Peyer's patch (tissue), 4 donors: ENCODE data around the gene LHCGR. TPM values are rescaled to one million over a fixed set of nuclear protein-coding genes. Genes with fewer than 3 reads are reported as not detected.

ENCODE experiments used
- DNase-seq, 3 donors: peaks; one replicate each; pipeline ENCODE4 v3.0.0-alpha.2; 2017 to 2019
- H3K27ac ChIP-seq, 4 donors: fragments of 200-600 bp; sonication (generic); one replicate each; pipeline ENCODE4 v1.5.1; 2016 to 2019
- H3K27me3 ChIP-seq, 2 donors: fragments of 200-600 bp; sonication (generic); one replicate each; pipeline ENCODE4 v1.5.1; 2019
- H3K36me3 ChIP-seq, 3 donors: fragments of 200-600 bp; sonication (generic); one replicate each; pipeline ENCODE4 v1.5.1; 2016 to 2019
- H3K4me1 ChIP-seq, 4 donors: fragments of 200-600 bp; sonication (generic); one replicate each; pipeline ENCODE4 v1.5.1; 2016 to 2019
- H3K4me3 ChIP-seq, 4 donors: fragments of 200-600 bp; sonication (generic); 1 replicate in 3 of 4; 2 replicates in 1 of 4; pipeline ENCODE4 v1.5.1; 2016 to 2019; ENCODE audit warnings: mild to moderate bottlenecking in 1 of 4
- H3K9me3 ChIP-seq, 4 donors: fragments of 200-600 bp; sonication (generic); one replicate each; pipeline ENCODE4 v1.5.1; 2016 to 2019; ENCODE audit warnings: mild to moderate bottlenecking in 1 of 4
- CTCF ChIP-seq, 6 experiments: fragments of 450-650 bp in 4 of 6; fragments of 200-600 bp in 2 of 6; sonication (generic) in 1 of 6; IDR thresholded peaks; one replicate each; pipeline ENCODE4 v1.5.1; 2017 to 2019; ENCODE audit warnings: antibody characterized with exemption in 6 of 6, mild to moderate bottlenecking in 3 of 6, moderate library complexity in 1 of 6
- POLR2A ChIP-seq, 2 donors: fragments of 450-650 bp; IDR thresholded peaks; one replicate each; pipeline ENCODE4 v1.5.1; 2017; ENCODE audit warnings: antibody characterized with exemption in 2 of 2, mild to moderate bottlenecking in 2 of 2, moderate library complexity in 2 of 2
- total RNA-seq, 4 donors: library from RNA; depleted of rRNA; stranded (reverse); fragments of >200 nt; gene quantifications; one replicate each; pipeline ENCODE4 v1.1.0, GENCODE V29; 2016

Gene LHCGR
- total RNA-seq, 4 donors from 2014 or later = not detected

- H3K9me3 ChIP-seq = no peaks in the 10 kb centered on the region
- no peaks in the 10 kb centered on the region for H3K4me1 ChIP-seq
- TF ChIP-seq POLR2A (IDR thresholded peaks at IDR 0.05) = no peak
- TF ChIP-seq CTCF (IDR thresholded peaks at IDR 0.05) = no peak
- H3K36me3 ChIP-seq = no peaks in the 10 kb centered on the region
- H3K27ac ChIP-seq = no peak overlapping the region
- no peak overlapping the region for H3K4me3 ChIP-seq
- no peaks in the 10 kb centered on the region for H3K27me3 ChIP-seq
- no peak for DNase-seq
Observed at GRCh38 chr2:48723129-48723528, 32.4 kb downstream of the LHCGR start.

GRCh38 chr2:48722391-48722790, 33.1 kb downstream of the LHCGR start:
- H3K27me3 ChIP-seq = no peaks in the 10 kb centered on the region
- H3K9me3 ChIP-seq = no peaks in the 10 kb centered on the region
- no peak overlapping the region for H3K4me3 ChIP-seq
- no peaks in the 10 kb centered on the region for H3K36me3 ChIP-seq
- DNase-seq = no peak
- H3K4me1 ChIP-seq = no peaks in the 10 kb centered on the region
- no peak for TF ChIP-seq CTCF (IDR thresholded peaks at IDR 0.05)
- no peak for TF ChIP-seq POLR2A (IDR thresholded peaks at IDR 0.05)
- H3K27ac ChIP-seq = no peak overlapping the region

GRCh38 chr2:48721158-48721557, 34.4 kb downstream of the LHCGR start:
- H3K27me3 ChIP-seq = no peaks in the 10 kb centered on the region
- no peak overlapping the region for H3K27ac ChIP-seq
- TF ChIP-seq POLR2A (IDR thresholded peaks at IDR 0.05) = no peak
- TF ChIP-seq CTCF (IDR thresholded peaks at IDR 0.05) = no peak
- no peaks in the 10 kb centered on the region for H3K9me3 ChIP-seq
- H3K36me3 ChIP-seq = no peaks in the 10 kb centered on the region
- DNase-seq = no peak
- no peaks in the 10 kb centered on the region for H3K4me1 ChIP-seq
- no peak overlapping the region for H3K4me3 ChIP-seq

GRCh38 chr2:48719480-48720177, 35.9 kb downstream of the LHCGR start:
- Histone ChIP-seq H3K27me3 (no peaks in the 10 kb centered on the region), H3K36me3 (no peaks in the 10 kb centered on the region), H3K4me1 (no peaks in the 10 kb centered on the region), H3K4me3 (no peak overlapping the region), H3K9me3 (no peaks in the 10 kb centered on the region), H3K27ac (no peak overlapping the region)
- no peak for DNase-seq
- TF ChIP-seq POLR2A (IDR thresholded peaks at IDR 0.05) (no peak), CTCF (IDR thresholded peaks at IDR 0.05) (no peak)

DNA sequence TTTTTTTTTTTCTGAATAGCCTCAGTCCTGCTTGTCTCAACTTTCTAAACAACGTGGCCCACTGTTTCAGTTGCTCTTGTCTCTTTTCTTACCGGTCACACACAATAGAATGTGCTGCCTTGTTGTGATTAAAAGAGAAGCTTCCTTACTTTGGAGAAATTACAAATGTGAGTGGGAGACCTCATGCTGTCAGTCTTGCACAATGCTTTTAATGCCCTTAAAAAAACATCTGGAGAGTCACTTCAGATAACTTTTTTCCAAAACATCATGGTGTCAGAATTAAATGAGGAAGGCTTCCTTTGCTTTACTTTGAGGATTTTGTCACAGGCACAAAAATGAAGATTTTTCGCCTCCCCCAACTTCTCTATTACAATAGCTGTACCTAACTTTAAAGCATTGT, 37.7 kb downstream of the LHCGR start:
- TF ChIP-seq CTCF (IDR thresholded peaks at IDR 0.05) = no peak
- no peak for TF ChIP-seq POLR2A (IDR thresholded peaks at IDR 0.05)
- no peaks in the 10 kb centered on the region for H3K36me3 ChIP-seq
- no peaks in the 10 kb centered on the region for H3K9me3 ChIP-seq
- H3K27ac ChIP-seq = no peak overlapping the region
- no peaks in the 10 kb centered on the region for H3K4me1 ChIP-seq
- no peak overlapping the region for H3K4me3 ChIP-seq
- no peak for DNase-seq
- no peaks in the 10 kb centered on the region for H3K27me3 ChIP-seq

DNA sequence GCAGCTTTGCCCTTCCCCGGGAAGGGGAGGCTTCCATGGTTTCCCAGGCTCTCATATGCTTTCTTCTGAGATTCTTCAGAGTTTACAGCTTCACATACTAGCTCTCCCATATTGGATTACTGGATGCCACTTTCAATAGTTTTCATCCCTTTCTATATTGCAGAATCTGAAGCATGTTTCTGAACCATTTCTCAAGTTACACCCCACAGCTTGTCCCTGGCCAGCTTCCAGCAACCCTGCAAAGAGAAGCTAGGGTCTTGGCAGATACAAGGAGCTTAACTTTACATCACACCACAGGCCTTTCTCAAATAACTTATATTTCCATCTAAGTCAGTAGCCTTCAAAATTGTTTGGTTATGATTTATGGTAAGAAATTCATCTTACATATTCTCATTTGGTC, 39.6 kb downstream of the LHCGR start:
- DNase-seq = no peak
- no peaks in the 10 kb centered on the region for H3K27me3 ChIP-seq
- H3K4me1 ChIP-seq = no peaks in the 10 kb centered on the region
- no peaks in the 10 kb centered on the region for H3K36me3 ChIP-seq
- H3K27ac ChIP-seq = no peak overlapping the region
- no peaks in the 10 kb centered on the region for H3K9me3 ChIP-seq
- H3K4me3 ChIP-seq = no peak overlapping the region
- TF ChIP-seq POLR2A (IDR thresholded peaks at IDR 0.05) = no peak
- no peak for TF ChIP-seq CTCF (IDR thresholded peaks at IDR 0.05)
